ENCODE data around the gene DIPK1B. TPM values are rescaled to one million over a fixed set of nuclear protein-coding genes. Genes with fewer than 3 reads are reported as not detected.

The DIPK1B gene
- total and polyA plus RNA-seq, 10 of the 15 experiments (the other 5 are each of a cell fraction or from before 2014, with no cell fraction given): 0.08 to 0.28 (median 0.13) TPM; not detected in 3

DNA sequence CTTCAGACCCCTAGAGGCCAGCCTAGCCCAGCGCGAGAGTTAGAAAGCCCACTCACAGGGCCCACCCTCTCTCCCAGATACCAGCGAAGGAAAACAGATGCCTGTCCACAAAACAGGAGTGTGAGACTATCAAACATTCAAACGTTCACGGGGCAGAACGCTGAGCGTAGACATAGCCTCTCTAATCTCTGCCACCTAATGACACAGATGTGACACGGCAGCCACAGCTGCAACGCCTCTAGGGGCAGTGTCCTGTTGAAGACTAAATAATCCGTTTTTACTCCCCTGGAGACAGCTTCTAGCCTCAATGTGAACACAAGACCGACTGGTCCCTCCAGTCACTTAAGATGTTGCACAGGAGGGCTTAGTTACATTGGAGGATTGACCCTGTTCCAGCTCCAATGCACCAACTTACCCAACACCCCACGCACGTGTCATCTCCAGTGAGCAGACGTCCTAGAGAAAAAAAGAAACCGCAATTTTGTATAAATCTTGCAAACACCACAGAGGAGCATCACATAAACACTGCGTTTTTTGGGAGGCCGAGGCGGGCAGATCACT is 14.3 kb downstream of the DIPK1B start (continued):
- TF ChIP-seq TCF3 (IDR thresholded peaks at IDR 0.05; ENCODE audit: borderline replicate concordance, insufficient read depth, low read depth, low read length): peak; percentile 12; the same call in 1 of the 2 replicates

- ChIA-PET RAD21 (ENCODE audit: unreplicated experiment) (interaction anchor here (0.6 to 1.0 kb wide), 4 partner anchors 14 to 189 kb away, joined by 3 to 4 read pairs (median 3); no protein-coding TSS in a partner anchor), CTCF (interaction anchor here (1.2 to 2.4 kb wide), 7 partner anchors 10 to 242 kb away, joined by 3 to 16 read pairs (median 8); partner anchors contain the start of gene AGPAT2), SMC1A (ENCODE audit: uncharacterized antibody, unreplicated experiment) (interaction anchor here (1.0 kb wide), 1 partner anchor 42 kb away, joined by 3 read pairs; no protein-coding TSS in a partner anchor), POLR2A (interaction anchor here (0.6 to 3.6 kb wide), 7 partner anchors 12 to 616 kb away, joined by 3 to 15 read pairs (median 3); partner anchors contain the start of gene LCN10)
- H3K4me1 ChIP-seq (ENCODE audit: control insufficient read depth, insufficient read depth, low read length): peaks cover 13% of the 10 kb centered on the region
- intact Hi-C loops (cut with micrococcal nuclease; ENCODE audit: unreplicated experiment) (no loop called here), in situ Hi-C loops (cut with MboI) (no loop called here)
- H3K79me2 ChIP-seq (ENCODE audit: control insufficient read depth, insufficient read depth, low read length): peaks cover 45% of the 10 kb centered on the region
- no peak for FAIRE-seq
- peaks cover 9% of the 10 kb centered on the region for H4K20me1 ChIP-seq (ENCODE audit: control insufficient read depth, insufficient read depth)
- WGBS (ENCODE audit: insufficient coverage, insufficient replicate concordance, low lambda C conversion rate, missing lambda C conversion rate): under 1% methylated on average over 64 of the region's 66 CpGs
- peak overlapping the region; percentile 79 for H3K4me2 ChIP-seq (ENCODE audit: control insufficient read depth, insufficient read depth)
- no TSS peak for BruUV-seq (replicated peaks)
- peak overlapping the region; percentile 79 for H3K9ac ChIP-seq (ENCODE audit: control insufficient read depth, insufficient read depth, low read length)
- H3K27ac ChIP-seq (ENCODE audit: control insufficient read depth, insufficient read depth): peak overlapping the region; percentile 54
- ATAC-seq: peak; percentile 79
- no peaks in the 10 kb centered on the region for H3K9me3 ChIP-seq (replicated peaks; ENCODE audit: control insufficient read depth, insufficient read depth, low read length)
- peaks cover 18 to 21% of the 10 kb centered on the region in 2 experiments for H3K36me3 ChIP-seq (ENCODE audit: control insufficient read depth in 2 of 2, insufficient read depth in 2 of 2, low read length in 1 of 2)
- H3K27me3 ChIP-seq (replicated peaks in 1 of 2; ENCODE audit: control insufficient read depth in 2 of 2, insufficient read depth in 2 of 2, low read length in 1 of 2): no peaks in the 10 kb centered on the region
- peak overlapping the region; percentile 83 for H2AFZ ChIP-seq (ENCODE audit: control insufficient read depth, low read depth, low read length)
- H3K4me3 ChIP-seq: peak overlapping the region; percentile 76
- peak; percentile 39 for DNase-seq (ENCODE audit: low read depth, low spot score)
- no peak for TF ChIP-seq RAD51 (IDR thresholded peaks at IDR 0.05)
- TF ChIP-seq STAT1 (conservative IDR thresholded peaks at IDR 0.05): no peak
- no peak for TF ChIP-seq GABPA (IDR thresholded peaks at IDR 0.05; ENCODE audit: low read depth)
- TF ChIP-seq JUND (IDR thresholded peaks at IDR 0.05; ENCODE audit: low read depth, low read length): peak; percentile 54; the same call in 1 of the 2 replicates
- no peak for TF ChIP-seq MTA3 (IDR thresholded peaks at IDR 0.05; ENCODE audit: borderline replicate concordance, low read length)
- no peak for TF ChIP-seq YBX1 (IDR thresholded peaks at IDR 0.05)
- peak; percentile 87; the same call in 1 of the 2 replicates for TF ChIP-seq CBX5 (IDR thresholded peaks at IDR 0.05; ENCODE audit: low read depth)
- peak; percentile 93 for TF ChIP-seq TCF12 (IDR thresholded peaks at IDR 0.05; ENCODE audit: low read depth, low read length)
- TF ChIP-seq JUNB (IDR thresholded peaks at IDR 0.05): no peak
- TF ChIP-seq SMC3 (IDR thresholded peaks at IDR 0.05; ENCODE audit: borderline replicate concordance, low read length): peak; percentile 24; the same call in 1 of the 2 replicates
- no peak for TF ChIP-seq EZH2 (IDR thresholded peaks at IDR 0.05; ENCODE audit: borderline replicate concordance, control insufficient read depth, low read depth, low read length)
- TF ChIP-seq POLR2AphosphoS2 (IDR thresholded peaks at IDR 0.05; ENCODE audit: low read depth, low read length): peak; percentile 99
- peak; percentile 96 for TF ChIP-seq MXI1 (IDR thresholded peaks at IDR 0.05; ENCODE audit: low read depth, low read length)
- TF ChIP-seq SREBF1 (IDR thresholded peaks at IDR 0.05; ENCODE audit: low read length): 0 out of 2 replicates have a peak, but pooled peaks have one; percentile 11
- peak; percentile 95 to 99 for TF ChIP-seq BHLHE40 (IDR thresholded peaks at IDR 0.05; ENCODE audit: borderline replicate concordance in 1 of 2, low read depth in 2 of 2, low read length in 1 of 2)
- peak; percentile 66 to 79 for TF ChIP-seq SRF (IDR thresholded peaks at IDR 0.05; ENCODE audit: low read depth in 2 of 2, low read length in 2 of 2)
- TF ChIP-seq POLR2AphosphoS5 (IDR thresholded peaks at IDR 0.05; ENCODE audit: low read length): peak; percentile 100
- TF ChIP-seq, protein P1, sequence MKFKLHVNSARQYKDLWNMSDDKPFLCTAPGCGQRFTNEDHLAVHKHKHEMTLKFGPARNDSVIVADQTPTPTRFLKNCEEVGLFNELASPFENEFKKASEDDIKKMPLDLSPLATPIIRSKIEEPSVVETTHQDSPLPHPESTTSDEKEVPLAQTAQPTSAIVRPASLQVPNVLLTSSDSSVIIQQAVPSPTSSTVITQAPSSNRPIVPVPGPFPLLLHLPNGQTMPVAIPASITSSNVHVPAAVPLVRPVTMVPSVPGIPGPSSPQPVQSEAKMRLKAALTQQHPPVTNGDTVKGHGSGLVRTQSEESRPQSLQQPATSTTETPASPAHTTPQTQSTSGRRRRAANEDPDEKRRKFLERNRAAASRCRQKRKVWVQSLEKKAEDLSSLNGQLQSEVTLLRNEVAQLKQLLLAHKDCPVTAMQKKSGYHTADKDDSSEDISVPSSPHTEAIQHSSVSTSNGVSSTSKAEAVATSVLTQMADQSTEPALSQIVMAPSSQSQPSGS (IDR thresholded peaks at IDR 0.05; ENCODE audit: low read length): no peak
- no peak for TF ChIP-seq SREBF2 (IDR thresholded peaks at IDR 0.05; ENCODE audit: low read length)
These were observed 15.7 kb downstream of the DIPK1B start for GRCh38 chr9:136728080-136728547.

All from GM12878 (cell line).